Stimulated activated CD4-positive, alpha-beta T cell treated with anti-CD3 and anti-CD28 coated beads, Interleukin-15, amount 100 ng/mL, for 48 hours (primary cell): Measurements from ENCODE around the gene LYSMD1.

Source experiments
- DNase-seq, 2 donors: peaks; one replicate each; pipeline ENCODE4 v3.0.0-alpha.2; 2020; ENCODE audit warnings: low read depth in 2 of 2

LYSMD1 gene

GRCh38 chr1:151142411-151143056 is 23.2 kb downstream of the LYSMD1 start:
- no peak for DNase-seq

- no peak for DNase-seq
These were observed 27.9 kb downstream of the LYSMD1 start for GRCh38 chr1:151137789-151138188.

- no peak for DNase-seq
These were observed 30.0 kb downstream of the LYSMD1 start for GRCh38 chr1:151135433-151136385.

- DNase-seq = no peak
These were observed 30.7 kb downstream of the LYSMD1 start for GRCh38 chr1:151134991-151135390.

GRCh38 chr1:151134396-151134795 is 31.3 kb downstream of the LYSMD1 start:
- DNase-seq = no peak

GRCh38 chr1:151133018-151133806 is 32.5 kb downstream of the LYSMD1 start:
- DNase-seq = no peak

- no peak for DNase-seq
These were observed 33.2 kb downstream of the LYSMD1 start for GRCh38 chr1:151132335-151133017.

GRCh38 chr1:151131701-151132334 is 33.9 kb downstream of the LYSMD1 start:
- no peak for DNase-seq

GRCh38 chr1:151130987-151131586 is 34.6 kb downstream of the LYSMD1 start:
- DNase-seq = peak; percentile 84 to 87

GRCh38 chr1:151128800-151129199 is 36.9 kb downstream of the LYSMD1 start:
- DNase-seq = no peak

GRCh38 chr1:151124763-151125403 is 40.8 kb downstream of the LYSMD1 start:
- DNase-seq = no peak

- no peak for DNase-seq
These were observed 51.8 kb downstream of the LYSMD1 start for GRCh38 chr1:151113877-151114276.
